GM21423 (cell line): ENCODE results near the gene PLIN4.
"Not testable (repeated sequence)": the region's sequence is repeated elsewhere in the genome, so short reads cannot be mapped to it uniquely, and the experiment has no call there.

Experiments
- ATAC-seq: cut with Tn5 transposase; IDR thresholded peaks from one replicate; pipeline ENCODE4 v1.9.1; 2021; ENCODE audit warnings: mild to moderate bottlenecking, moderate library complexity; ENCODE audit not compliant: unreplicated experiment

The PLIN4 gene

GRCh38 chr19:4548238-4548584, 29.9 kb upstream of the PLIN4 start:
- no peak for ATAC-seq

GRCh38 chr19:4547303-4548237, 29.3 kb upstream of the PLIN4 start:
- ATAC-seq = no peak

- no peak for ATAC-seq
Observed at GRCh38 chr19:4543842-4544647, 25.8 kb upstream of the PLIN4 start.

GRCh38 chr19:4542896-4543841, 24.9 kb upstream of the PLIN4 start:
- ATAC-seq = no peak

- not testable (repeated sequence) for ATAC-seq
Observed at GRCh38 chr19:4541806-4542145, 23.5 kb upstream of the PLIN4 start.

- ATAC-seq = no peak
Observed at GRCh38 chr19:4541114-4541805, 23.0 kb upstream of the PLIN4 start.

GRCh38 chr19:4539693-4540581, 21.7 kb upstream of the PLIN4 start, which contains the start of gene LRG1:
Gene LRG1 (minus strand): TSS chr19:4540036. CDS start chr19:4540013, 23 bp downstream.
- no peak for ATAC-seq

GRCh38 chr19:4539169-4539692, 20.9 kb upstream of the PLIN4 start:
- ATAC-seq = no peak

GRCh38 chr19:4538601-4538954, 20.3 kb upstream of the PLIN4 start:
- ATAC-seq = no peak

GRCh38 chr19:4537953-4538600, 19.8 kb upstream of the PLIN4 start:
- no peak for ATAC-seq

- no peak for ATAC-seq
Observed at GRCh38 chr19:4536798-4537197, 18.5 kb upstream of the PLIN4 start.

GRCh38 chr19:4534836-4535658, 16.8 kb upstream of the PLIN4 start, which contains the start of gene PLIN5:
Gene PLIN5 (minus strand): TSS chr19:4535224. CDS start chr19:4534074, 1,150 bp downstream.
- no peak for ATAC-seq

GRCh38 chr19:4533835-4534424, 15.6 kb upstream of the PLIN4 start:
- ATAC-seq = no peak

- no peak for ATAC-seq
Observed at GRCh38 chr19:4533334-4533733, 15.0 kb upstream of the PLIN4 start.

GRCh38 chr19:4531562-4532165, 13.4 kb upstream of the PLIN4 start:
- no peak for ATAC-seq

- no peak for ATAC-seq
Observed at GRCh38 chr19:4529924-4530522, 11.7 kb upstream of the PLIN4 start.
